Measurements from ENCODE around the gene CEP170B. TPM values are rescaled to one million over a fixed set of nuclear protein-coding genes. Genes with fewer than 3 reads are reported as not detected.
A peak's percentile ranks its signal among the peaks of the same experiment; 100 is the strongest.

CEP170B gene
- total and polyA plus RNA-seq, 2 donors from 2014 or later, result 8.1 to 42.4 TPM

DNA sequence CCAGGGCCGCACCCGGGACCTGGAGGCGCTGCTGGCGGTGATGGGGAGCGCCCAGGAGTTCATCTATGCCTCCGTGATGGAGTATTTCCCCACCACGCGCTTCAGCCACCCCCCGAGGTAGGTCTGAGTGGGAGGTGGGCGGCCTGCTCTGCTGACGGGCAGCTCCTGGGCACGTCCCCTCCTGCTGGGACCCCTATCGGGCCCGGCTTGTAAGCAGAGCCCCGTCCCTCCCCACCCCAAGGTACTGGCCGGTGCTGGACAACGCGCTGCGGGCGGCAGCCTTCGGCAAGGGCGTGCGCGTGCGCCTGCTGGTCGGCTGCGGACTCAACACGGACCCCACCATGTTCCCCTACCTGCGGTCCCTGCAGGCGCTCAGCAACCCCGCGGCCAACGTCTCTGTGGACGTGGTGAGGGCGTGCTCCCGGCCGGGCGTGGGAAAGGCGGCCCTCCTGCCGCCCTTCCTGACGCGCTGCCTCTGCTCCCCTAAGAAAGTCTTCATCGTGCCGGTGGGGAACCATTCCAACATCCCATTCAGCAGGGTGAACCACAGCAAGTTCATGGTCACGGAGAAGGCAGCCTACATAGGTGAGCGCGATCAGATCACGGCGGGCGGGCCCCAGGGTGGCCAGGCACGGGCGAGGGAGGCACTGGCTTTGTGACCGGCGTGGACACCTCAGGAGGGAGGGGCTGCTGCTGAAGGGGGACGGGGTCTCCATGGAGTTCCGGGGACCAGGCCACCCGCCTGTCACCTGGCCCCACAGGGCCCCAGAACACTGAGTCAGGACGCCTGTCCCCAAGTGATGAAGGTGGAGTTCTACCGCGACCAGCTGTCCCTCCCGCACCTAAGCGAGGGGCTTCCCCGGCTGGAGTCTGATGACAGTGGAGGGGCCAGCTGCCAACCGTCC lies 67.0 kb downstream of the CEP170B start:
- H3K27ac ChIP-seq (ENCODE audit: low read depth in 2 of 2, low read length in 2 of 2), result no peak overlapping the region
- FAIRE-seq (no peak), DNase-seq (peak; percentile 24 to 79 (median 28))
- no peaks in the 10 kb centered on the region for H3K36me3 ChIP-seq (ENCODE audit: control insufficient read depth in 2 of 3, insufficient read depth in 3 of 3, low read length in 3 of 3)
- intact Hi-C loops (cut with DNase I), result no loop called here
- H3K4me3 ChIP-seq (ENCODE audit: low read length in 3 of 3), result peak overlapping the region in 1 of 3 donors; percentile 17
- TF ChIP-seq, protein P1, sequence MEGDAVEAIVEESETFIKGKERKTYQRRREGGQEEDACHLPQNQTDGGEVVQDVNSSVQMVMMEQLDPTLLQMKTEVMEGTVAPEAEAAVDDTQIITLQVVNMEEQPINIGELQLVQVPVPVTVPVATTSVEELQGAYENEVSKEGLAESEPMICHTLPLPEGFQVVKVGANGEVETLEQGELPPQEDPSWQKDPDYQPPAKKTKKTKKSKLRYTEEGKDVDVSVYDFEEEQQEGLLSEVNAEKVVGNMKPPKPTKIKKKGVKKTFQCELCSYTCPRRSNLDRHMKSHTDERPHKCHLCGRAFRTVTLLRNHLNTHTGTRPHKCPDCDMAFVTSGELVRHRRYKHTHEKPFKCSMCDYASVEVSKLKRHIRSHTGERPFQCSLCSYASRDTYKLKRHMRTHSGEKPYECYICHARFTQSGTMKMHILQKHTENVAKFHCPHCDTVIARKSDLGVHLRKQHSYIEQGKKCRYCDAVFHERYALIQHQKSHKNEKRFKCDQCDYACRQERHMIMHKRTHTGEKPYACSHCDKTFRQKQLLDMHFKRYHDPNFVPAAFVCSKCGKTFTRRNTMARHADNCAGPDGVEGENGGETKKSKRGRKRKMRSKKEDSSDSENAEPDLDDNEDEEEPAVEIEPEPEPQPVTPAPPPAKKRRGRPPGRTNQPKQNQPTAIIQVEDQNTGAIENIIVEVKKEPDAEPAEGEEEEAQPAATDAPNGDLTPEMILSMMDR (IDR thresholded peaks at IDR 0.05; ENCODE audit: borderline replicate concordance, extremely low read depth, insufficient read depth), result no peak
- no peaks in the 10 kb centered on the region for H3K27me3 ChIP-seq (ENCODE audit: control insufficient read depth, insufficient read depth, low read length)
- H3K4me1 ChIP-seq (ENCODE audit: control insufficient read depth in 2 of 3, insufficient read depth in 2 of 3, low read depth in 1 of 3, low read length in 3 of 3), result peaks cover 0 to 2% (median 0%) of the 10 kb centered on the region in 3 donors
- H3K9me3 ChIP-seq (ENCODE audit: control insufficient read depth in 2 of 3, insufficient read depth in 1 of 3, low read length in 3 of 3), result no peaks in the 10 kb centered on the region
- no peak overlapping the region for H3K9ac ChIP-seq (ENCODE audit: low read length in 3 of 3)

DNA sequence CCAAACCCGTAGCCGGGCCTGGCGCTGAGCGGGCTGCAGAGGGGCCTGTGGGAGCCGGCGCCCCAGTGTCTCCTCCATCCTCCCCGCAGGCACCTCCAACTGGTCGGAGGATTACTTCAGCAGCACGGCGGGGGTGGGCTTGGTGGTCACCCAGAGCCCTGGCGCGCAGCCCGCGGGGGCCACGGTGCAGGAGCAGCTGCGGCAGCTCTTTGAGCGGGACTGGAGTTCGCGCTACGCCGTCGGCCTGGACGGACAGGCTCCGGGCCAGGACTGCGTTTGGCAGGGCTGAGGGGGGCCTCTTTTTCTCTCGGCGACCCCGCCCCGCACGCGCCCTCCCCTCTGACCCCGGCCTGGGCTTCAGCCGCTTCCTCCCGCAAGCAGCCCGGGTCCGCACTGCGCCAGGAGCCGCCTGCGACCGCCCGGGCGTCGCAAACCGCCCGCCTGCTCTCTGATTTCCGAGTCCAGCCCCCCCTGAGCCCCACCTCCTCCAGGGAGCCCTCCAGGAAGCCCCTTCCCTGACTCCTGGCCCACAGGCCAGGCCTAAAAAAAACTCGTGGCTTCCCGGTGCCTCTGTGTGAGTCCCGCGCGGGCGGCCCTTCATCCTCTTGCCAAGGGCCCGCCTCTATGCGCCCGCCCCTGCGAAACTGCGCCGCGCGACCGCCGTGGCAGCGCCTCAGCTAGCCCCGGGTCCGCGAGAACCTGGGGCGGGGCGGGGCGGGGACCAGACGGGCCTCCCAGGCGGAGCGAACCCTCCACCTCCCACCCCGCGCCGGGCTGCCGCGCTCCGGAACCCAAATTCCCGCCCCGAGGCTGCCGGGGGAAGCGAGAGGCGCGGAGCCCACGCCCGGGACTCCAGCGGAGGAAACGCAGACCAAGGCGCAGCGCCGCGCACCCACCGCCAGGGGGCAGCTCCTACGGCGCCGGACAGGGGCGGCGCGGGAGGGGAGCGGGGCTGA lies 67.9 kb downstream of the CEP170B start:
- FAIRE-seq (no peak), DNase-seq (peak; percentile 86 to 96 (median 90))
- TF ChIP-seq, protein P1 (IDR thresholded peaks at IDR 0.05; ENCODE audit: borderline replicate concordance, extremely low read depth, insufficient read depth), result peak; percentile 87

DNA sequence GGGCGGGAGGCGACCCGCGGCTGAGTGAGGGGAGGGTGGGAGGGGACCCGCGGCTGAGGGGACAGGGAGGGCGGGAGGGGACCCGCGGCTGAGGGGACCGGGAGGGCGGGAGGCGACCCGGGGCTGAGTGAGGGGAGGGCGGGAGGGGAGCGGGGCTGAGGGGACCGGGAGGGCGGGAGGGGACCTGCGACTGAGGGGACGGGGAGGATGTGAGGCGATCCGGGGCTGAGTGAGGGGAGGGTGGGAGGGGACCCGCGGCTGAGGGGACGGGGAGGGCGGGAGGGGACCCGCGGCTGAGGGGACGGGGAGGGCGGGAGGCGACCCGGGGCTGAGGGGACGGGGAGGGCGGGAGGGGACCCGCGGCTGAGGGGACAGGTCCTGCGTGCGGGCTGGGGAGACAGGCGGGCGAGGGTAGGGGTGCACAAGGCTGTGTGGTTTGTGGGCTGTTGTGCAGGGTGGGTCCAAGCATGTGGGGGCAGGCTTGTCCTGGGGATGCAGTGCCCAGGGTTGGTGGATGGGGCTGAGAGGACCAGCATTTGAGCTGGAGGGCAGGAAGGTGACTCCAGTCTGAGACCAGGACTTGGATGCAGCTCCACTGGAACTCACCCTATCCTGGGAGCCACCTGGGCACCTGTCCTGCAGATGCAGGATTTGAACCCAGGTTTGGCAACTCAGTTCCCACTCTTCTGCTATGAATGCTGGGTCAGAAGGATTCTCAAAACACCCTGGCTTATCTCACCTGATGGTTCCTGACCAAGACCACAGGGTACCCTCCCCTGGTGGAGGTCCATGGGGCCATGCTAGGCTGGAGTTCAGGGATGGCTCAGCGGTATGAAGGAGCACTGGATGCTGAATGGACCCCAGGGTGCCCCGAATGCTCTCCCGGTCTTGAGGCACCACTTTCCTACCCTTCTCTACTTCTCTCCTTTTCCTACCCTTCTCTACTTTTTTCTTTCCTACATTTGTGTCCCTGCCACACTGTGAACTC lies 69.0 kb downstream of the CEP170B start:
- no peak overlapping the region for H3K9ac ChIP-seq (ENCODE audit: low read length in 3 of 3)

More for the DNA sequence above, 67.9 kb downstream of the CEP170B start:
- Histone ChIP-seq H3K9me3 (ENCODE audit: control insufficient read depth in 2 of 3, insufficient read depth in 1 of 3, low read length in 3 of 3) (no peaks in the 10 kb centered on the region), H3K27ac (ENCODE audit: low read depth in 2 of 2, low read length in 2 of 2) (no peak overlapping the region), H3K9ac (ENCODE audit: low read length in 3 of 3) (no peak overlapping the region), H3K27me3 (ENCODE audit: control insufficient read depth, insufficient read depth, low read length) (no peaks in the 10 kb centered on the region), H3K4me1 (ENCODE audit: control insufficient read depth in 2 of 3, insufficient read depth in 2 of 3, low read depth in 1 of 3, low read length in 3 of 3) (peaks cover 0 to 2% (median 0%) of the 10 kb centered on the region in 3 donors), H3K4me3 (ENCODE audit: low read length in 3 of 3) (peak overlapping the region in 1 of 3 donors; percentile 25), H3K36me3 (ENCODE audit: control insufficient read depth in 2 of 3, insufficient read depth in 3 of 3, low read length in 3 of 3) (no peaks in the 10 kb centered on the region)
- intact Hi-C loops (cut with DNase I), result no loop called here

More for the DNA sequence above, 69.0 kb downstream of the CEP170B start:
- H3K4me1 ChIP-seq (ENCODE audit: control insufficient read depth in 2 of 3, insufficient read depth in 2 of 3, low read depth in 1 of 3, low read length in 3 of 3), result peaks cover 0 to 2% (median 0%) of the 10 kb centered on the region in 3 donors
- TF ChIP-seq, protein P1 (IDR thresholded peaks at IDR 0.05; ENCODE audit: borderline replicate concordance, extremely low read depth, insufficient read depth), result no peak
- no peaks in the 10 kb centered on the region for H3K36me3 ChIP-seq (ENCODE audit: control insufficient read depth in 2 of 3, insufficient read depth in 3 of 3, low read length in 3 of 3)
- no peaks in the 10 kb centered on the region for H3K9me3 ChIP-seq (ENCODE audit: control insufficient read depth in 2 of 3, insufficient read depth in 1 of 3, low read length in 3 of 3)
- FAIRE-seq (no peak), DNase-seq (peak in 1 of 5 donors; percentile 77)
- intact Hi-C loops (cut with DNase I), result no loop called here
- no peak overlapping the region for H3K27ac ChIP-seq (ENCODE audit: low read depth in 2 of 2, low read length in 2 of 2)
- no peaks in the 10 kb centered on the region for H3K27me3 ChIP-seq (ENCODE audit: control insufficient read depth, insufficient read depth, low read length)
- H3K4me3 ChIP-seq (ENCODE audit: low read length in 3 of 3), result no peak overlapping the region
